ENCODE measurements around the gene TENM4.

- TF ChIP-seq L3MBTL2 (conservative IDR thresholded peaks at IDR 0.05) = no peak
- TF ChIP-seq BHLHE40 (IDR thresholded peaks at IDR 0.05; ENCODE audit: borderline replicate concordance) = no peak
- no peak for TF ChIP-seq FOXA1 (IDR thresholded peaks at IDR 0.05)
- no peak for TF ChIP-seq TARDBP (IDR thresholded peaks at IDR 0.05)
- TF ChIP-seq SP1 (IDR thresholded peaks at IDR 0.05) = no peak
Observed at GRCh38 chr11:79185351-79185750, 255.5 kb downstream of the TENM4 start.

All from HEK293T (cell line).